Esophagus squamous epithelium (tissue), 4 donors: ENCODE data around the gene ZNF322.

Experiments
- POLR2A ChIP-seq, 4 donors: fragments of 450-650 bp; IDR thresholded peaks; one replicate each; pipeline ENCODE4 v1.6.1; 2017; ENCODE audit warnings: antibody characterized with exemption in 4 of 4, mild to moderate bottlenecking in 4 of 4, moderate library complexity in 3 of 4
- TF ChIP-seq, protein P1 (sequence below), 6 experiments: fragments of 450-650 bp in 4 of 6; fragments of 200-600 bp in 2 of 6; sonication (generic) in 2 of 6; IDR thresholded peaks; one replicate each; pipeline ENCODE4 v1.5.1; 2016 to 2019; ENCODE audit warnings: antibody characterized with exemption in 6 of 6, mild to moderate bottlenecking in 4 of 6, moderate library complexity in 4 of 6

DNA sequence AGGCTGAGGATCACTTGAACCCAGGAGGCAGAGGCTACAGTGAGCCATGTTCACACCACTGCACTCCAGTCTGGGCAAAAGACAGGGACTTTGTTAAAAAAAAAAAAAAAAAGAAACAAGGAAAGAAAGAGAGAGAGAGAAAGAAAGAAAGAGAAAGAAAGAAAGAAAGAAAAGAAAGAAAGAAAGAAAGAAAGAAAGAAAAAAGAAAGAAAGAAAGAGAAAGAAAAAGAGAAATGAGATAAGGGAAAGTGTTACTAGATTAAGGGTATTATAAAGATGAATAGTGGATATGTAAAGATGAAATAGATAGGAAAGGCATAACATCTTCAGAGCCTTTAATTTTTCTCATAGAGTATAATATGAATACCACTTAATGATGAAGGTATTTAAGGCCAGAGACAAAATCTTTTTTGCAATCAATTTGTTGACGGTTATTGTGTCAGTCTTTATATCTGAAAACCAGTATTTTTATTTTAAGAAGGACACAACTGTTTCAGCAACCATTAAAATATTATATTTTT, 36.1 kb downstream of the ZNF322 start:
- TF ChIP-seq, protein P1, sequence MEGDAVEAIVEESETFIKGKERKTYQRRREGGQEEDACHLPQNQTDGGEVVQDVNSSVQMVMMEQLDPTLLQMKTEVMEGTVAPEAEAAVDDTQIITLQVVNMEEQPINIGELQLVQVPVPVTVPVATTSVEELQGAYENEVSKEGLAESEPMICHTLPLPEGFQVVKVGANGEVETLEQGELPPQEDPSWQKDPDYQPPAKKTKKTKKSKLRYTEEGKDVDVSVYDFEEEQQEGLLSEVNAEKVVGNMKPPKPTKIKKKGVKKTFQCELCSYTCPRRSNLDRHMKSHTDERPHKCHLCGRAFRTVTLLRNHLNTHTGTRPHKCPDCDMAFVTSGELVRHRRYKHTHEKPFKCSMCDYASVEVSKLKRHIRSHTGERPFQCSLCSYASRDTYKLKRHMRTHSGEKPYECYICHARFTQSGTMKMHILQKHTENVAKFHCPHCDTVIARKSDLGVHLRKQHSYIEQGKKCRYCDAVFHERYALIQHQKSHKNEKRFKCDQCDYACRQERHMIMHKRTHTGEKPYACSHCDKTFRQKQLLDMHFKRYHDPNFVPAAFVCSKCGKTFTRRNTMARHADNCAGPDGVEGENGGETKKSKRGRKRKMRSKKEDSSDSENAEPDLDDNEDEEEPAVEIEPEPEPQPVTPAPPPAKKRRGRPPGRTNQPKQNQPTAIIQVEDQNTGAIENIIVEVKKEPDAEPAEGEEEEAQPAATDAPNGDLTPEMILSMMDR (IDR thresholded peaks at IDR 0.05), result no peak
- no peak for TF ChIP-seq POLR2A (IDR thresholded peaks at IDR 0.05)
